ENCODE measurements around the gene PDHA1.

PDHA1 gene

DNA sequence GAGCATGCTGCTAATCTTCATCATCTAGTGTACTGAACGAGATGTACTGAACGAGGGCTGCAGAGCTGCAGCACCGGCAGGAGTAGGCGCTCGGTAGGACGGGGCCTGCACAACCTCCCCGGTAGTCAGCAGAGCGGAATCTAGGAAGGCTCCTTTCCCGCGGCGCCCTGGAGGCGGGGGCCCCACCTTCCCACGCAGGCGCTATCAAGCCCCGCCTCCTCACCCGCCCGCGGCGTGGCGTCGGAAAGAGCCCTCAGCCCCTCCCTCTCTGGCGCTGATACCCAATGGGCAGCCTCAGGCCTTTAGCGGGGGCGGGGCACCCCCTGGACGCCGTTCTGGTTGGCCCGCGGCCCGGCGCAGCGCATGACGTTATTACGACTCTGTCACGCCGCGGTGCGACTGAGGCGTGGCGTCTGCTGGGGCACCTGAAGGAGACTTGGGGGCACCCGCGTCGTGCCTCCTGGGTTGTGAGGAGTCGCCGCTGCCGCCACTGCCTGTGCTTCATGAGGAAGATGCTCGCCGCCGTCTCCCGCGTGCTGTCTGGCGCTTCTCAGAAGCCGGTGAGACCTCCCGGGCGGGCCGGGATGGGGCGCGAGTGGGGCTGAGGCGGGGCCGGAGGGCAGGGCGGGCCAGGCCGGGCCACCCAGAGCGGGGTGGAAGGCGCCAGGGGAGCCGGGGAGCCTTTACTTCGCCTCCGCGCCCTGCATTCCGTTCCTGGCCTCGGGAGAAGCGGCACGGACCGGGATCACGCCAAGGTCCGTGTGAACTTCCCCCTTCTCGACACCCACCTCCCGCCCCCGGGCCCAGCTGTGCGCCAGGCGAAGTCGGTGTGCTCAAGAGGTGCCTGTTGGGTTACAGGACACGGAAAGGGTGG lies at the start of gene PDHA1:
PDHA1 (plus strand) TSS at position 393 of the 874 bp plus-strand sequence; CDS start at position 504, 111 bp downstream.
- Mint-ChIP-seq H3K9me3 (no peaks in the 10 kb centered on the region), H3K27me3 (peaks cover 0 to 3% of the 10 kb centered on the region in 2 donors), H3K27ac (peak within 1 kb of the TSS; percentile 91), H3K36me3 (peaks cover 0 to 4% of the 10 kb centered on the region in 2 donors), H3K4me1 (peaks cover 4 to 20% of the 10 kb centered on the region in 2 donors), H3K4me3 (peak within 1 kb of the TSS; percentile 90 to 94)
- ATAC-seq (replicated peaks) (peak; percentile 98 to 99), DNase-seq (peak; percentile 87)

DNA sequence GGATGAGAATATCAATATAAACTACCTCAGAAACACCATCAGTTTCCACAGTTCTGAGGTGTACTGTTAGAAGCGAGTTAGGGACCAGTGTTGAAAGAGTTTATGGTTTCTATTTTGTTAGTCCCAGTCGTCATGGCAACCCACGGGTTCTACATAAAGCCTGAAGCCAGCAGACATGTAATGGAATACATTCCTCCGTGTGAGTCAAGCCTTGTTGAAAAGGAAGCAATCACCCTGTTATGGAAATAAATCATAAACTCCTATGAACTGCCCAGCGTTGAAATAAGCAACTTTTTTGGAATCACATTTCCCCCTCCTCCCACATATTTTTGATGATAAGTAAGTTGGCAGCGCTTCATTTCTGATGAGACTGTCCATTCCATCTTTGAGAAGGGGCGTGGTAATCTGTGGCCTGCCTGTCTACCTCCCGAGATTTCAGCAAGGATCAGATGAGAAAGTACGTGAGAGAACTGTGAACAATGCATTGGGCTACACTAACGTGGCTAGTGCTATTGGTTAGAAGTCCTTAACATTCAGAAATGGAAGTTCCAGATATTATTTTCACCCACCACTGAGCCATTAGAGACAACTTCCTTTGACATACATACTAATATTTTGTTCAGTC lies 40.4 kb upstream of the PDHA1 start:
- no peak for DNase-seq
- Mint-ChIP-seq H3K4me1 (no peaks in the 10 kb centered on the region), H3K27ac (no peak overlapping the region), H3K27me3 (peaks cover 0 to 11% of the 10 kb centered on the region in 2 donors), H3K9me3 (no peaks in the 10 kb centered on the region), H3K36me3 (no peaks in the 10 kb centered on the region), H3K4me3 (no peak overlapping the region)
- ATAC-seq (replicated peaks): no peak

DNA sequence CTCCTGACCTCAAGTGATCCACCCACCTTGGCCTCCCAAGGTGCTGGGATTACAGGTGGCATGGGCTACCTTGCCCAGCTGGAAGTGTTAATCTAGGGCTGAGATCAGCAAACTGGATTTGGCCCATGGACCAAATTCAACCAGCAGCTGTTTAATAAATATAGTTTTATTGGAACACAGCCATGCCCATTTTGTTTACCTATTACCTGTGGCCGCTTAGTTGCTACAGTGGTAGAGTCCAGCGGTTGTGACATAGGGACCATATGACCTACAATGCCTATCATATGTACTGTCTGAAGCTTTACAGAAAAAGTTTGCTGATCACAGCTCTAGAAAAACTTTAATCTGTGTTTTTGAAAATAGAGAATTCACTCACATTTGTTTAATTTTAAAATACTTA lies 17.2 kb upstream of the PDHA1 start:
- Mint-ChIP-seq H3K27me3 (peaks cover 0 to 5% of the 10 kb centered on the region in 2 donors), H3K4me1 (no peaks in the 10 kb centered on the region), H3K9me3 (no peaks in the 10 kb centered on the region), H3K27ac (no peak overlapping the region), H3K4me3 (no peak overlapping the region), H3K36me3 (no peaks in the 10 kb centered on the region)
- ATAC-seq (replicated peaks) (no peak), DNase-seq (no peak)

DNA sequence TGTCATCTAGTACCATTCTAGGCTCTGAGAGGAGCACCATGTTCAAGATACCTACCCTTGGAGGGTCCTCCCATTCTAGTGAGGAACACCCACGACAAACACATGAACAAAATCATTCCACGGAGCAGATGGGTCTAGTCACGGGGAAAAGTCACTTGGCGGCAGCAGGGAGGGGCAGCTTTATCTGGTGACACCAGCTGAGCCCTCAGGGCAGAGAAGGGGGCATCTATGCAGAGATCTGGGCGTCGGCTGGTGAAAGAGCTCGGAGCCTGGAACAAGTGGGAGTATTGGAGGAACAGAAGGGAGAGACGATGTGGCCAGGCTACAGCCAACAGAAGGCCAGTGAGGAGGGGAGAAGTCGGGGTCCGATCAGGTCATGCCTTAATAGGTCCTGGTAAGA lies 11.9 kb upstream of the PDHA1 start:
- ATAC-seq (replicated peaks): no peak

DNA sequence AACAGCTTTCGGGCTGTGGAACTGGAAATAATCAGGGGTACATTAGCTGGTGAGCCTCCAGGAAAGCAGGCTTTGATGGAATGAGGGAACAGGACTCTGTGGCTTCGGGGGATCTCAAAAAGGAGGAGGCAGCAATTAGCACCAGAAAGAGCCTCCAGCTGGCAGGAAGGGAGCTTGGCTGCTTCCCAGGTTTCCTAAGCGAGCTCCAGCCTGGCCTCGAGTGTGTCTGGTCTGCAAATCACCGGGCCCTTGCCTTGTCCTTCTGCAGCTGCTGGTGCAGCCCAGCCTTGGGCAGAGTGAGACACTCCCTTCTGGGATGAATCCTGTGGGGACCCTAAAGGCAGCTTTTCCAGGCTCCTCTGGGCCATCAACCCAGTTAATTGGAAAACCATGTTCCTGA lies 10.7 kb upstream of the PDHA1 start:
- H3K4me3 Mint-ChIP-seq: no peak overlapping the region
- peaks cover under 1% of the 10 kb centered on the region in 2 donors for H3K27me3 Mint-ChIP-seq
- H3K9me3 Mint-ChIP-seq: no peaks in the 10 kb centered on the region
- ATAC-seq (replicated peaks) (no peak), DNase-seq (no peak)
- no peak overlapping the region for H3K27ac Mint-ChIP-seq
- peaks cover 0 to 4% of the 10 kb centered on the region in 2 donors for H3K36me3 Mint-ChIP-seq
- H3K4me1 Mint-ChIP-seq: peaks cover 0 to 1% of the 10 kb centered on the region in 2 donors

More for the DNA sequence above, 11.9 kb upstream of the PDHA1 start:
- H3K4me3 Mint-ChIP-seq: no peak overlapping the region
- peaks cover 0 to 5% of the 10 kb centered on the region in 2 donors for H3K27me3 Mint-ChIP-seq
- DNase-seq: no peak
- no peaks in the 10 kb centered on the region for H3K9me3 Mint-ChIP-seq
- H3K36me3 Mint-ChIP-seq: peaks cover 0 to 4% of the 10 kb centered on the region in 2 donors
- H3K27ac Mint-ChIP-seq: no peak overlapping the region
- H3K4me1 Mint-ChIP-seq: peaks cover 0 to 1% of the 10 kb centered on the region in 2 donors

DNA sequence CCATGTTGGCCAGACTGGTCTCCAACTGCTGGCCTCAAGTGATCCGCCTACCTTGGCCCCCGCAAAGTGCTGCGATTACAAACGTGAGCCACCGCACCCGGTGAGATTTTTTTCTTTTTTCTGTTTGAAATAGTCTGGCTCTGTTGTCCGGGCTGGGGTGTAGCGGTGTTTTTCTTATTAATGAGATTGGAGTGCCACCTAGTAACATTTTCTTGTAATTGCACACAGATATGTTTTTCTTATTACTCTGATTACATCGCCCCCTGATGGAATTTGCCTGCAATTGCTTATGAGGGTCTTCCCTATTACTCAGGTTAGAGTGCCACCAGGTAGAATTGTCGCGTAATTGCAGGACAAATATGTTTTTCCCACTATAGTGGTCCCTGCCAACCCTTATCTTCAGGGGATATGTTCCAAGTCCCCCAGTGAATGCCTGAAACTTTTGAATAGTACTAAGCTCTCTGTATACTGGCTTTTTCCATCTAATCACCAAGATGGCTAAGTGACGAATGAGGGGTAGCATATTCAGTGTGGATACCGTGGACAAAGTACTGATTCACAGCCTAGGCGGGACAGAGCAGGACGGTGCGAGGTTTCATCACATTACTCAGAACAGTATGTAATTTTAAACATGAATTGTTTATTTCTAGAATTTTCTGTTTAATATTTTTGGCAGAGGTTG lies 8.6 kb upstream of the PDHA1 start:
- peaks cover 0 to 4% of the 10 kb centered on the region in 2 donors for H3K36me3 Mint-ChIP-seq
- DNase-seq (no peak), ATAC-seq (replicated peaks) (peak; percentile 27 to 39)
- H3K4me1 Mint-ChIP-seq: peaks cover 0 to 1% of the 10 kb centered on the region in 2 donors
- H3K27ac Mint-ChIP-seq: no peak overlapping the region
- H3K9me3 Mint-ChIP-seq: no peaks in the 10 kb centered on the region
- no peak overlapping the region for H3K4me3 Mint-ChIP-seq
- H3K27me3 Mint-ChIP-seq: peaks cover 0 to 5% of the 10 kb centered on the region in 2 donors

DNA sequence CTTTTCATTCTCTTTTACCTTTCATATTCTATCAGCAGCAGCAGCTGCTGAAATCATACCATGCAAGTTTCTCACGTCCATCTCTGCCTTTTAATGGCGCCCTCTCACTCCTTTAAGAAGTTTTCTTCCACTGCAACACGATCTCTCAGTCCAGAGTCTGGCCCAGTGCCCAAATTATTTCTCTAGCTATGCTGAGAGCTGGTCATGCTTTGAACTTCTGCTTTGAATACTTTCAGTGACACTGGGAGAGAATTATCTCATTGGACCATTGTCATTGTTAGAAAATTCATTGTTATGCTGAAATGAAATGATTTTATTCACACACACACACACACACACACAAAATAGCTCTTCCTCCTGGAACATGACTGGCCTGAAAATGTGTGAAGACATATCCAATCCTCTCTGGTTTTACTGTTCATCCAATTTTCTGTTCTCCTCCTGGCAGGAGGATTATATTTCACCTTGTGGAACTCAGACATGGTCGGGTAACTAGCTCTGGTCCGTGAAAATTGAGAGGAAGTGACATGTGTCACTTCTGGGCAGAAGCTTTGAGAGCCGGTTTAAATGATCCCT lies 1.3 kb upstream of the PDHA1 start:
- peaks cover 4 to 20% of the 10 kb centered on the region in 2 donors for H3K4me1 Mint-ChIP-seq
- peaks cover 0 to 8% of the 10 kb centered on the region in 2 donors for H3K27me3 Mint-ChIP-seq
- no peaks in the 10 kb centered on the region for H3K9me3 Mint-ChIP-seq
- no peaks in the 10 kb centered on the region for H3K36me3 Mint-ChIP-seq
- DNase-seq (no peak), ATAC-seq (replicated peaks) (no peak)
- no peak overlapping the region for H3K27ac Mint-ChIP-seq
- no peak overlapping the region for H3K4me3 Mint-ChIP-seq

DNA sequence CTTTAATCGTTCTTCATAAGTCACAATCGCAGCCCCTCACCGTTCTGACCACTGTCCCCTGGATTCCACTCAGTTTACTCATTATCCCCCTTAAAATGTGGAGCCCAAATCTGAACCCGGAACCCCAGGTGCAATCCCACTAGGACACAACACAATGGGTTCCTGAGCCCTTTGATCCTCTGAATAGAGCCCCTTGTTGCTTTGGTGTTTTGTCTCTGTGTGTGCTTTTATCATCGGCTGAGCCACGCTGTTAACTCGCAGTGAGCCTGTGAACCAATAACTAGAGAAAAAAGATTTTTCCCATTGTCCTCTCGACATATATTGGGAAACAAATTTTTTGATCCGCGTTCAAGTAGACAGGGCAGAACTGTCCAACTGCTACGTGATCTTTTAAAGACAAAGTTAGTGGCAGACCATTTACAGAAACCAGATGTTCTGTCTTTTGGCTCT lies 617 bp upstream of the PDHA1 start:
- H3K4me3 Mint-ChIP-seq: peak overlapping the region; percentile 90 to 94
- H3K4me1 Mint-ChIP-seq: peaks cover 4 to 20% of the 10 kb centered on the region in 2 donors
- peak overlapping the region; percentile 44 for H3K27ac Mint-ChIP-seq
- no peak for ATAC-seq (replicated peaks)
- H3K9me3 Mint-ChIP-seq: no peaks in the 10 kb centered on the region
- DNase-seq: no peak
- H3K27me3 Mint-ChIP-seq: peaks cover 0 to 6% of the 10 kb centered on the region in 2 donors
- peaks cover 0 to 4% of the 10 kb centered on the region in 2 donors for H3K36me3 Mint-ChIP-seq

DNA sequence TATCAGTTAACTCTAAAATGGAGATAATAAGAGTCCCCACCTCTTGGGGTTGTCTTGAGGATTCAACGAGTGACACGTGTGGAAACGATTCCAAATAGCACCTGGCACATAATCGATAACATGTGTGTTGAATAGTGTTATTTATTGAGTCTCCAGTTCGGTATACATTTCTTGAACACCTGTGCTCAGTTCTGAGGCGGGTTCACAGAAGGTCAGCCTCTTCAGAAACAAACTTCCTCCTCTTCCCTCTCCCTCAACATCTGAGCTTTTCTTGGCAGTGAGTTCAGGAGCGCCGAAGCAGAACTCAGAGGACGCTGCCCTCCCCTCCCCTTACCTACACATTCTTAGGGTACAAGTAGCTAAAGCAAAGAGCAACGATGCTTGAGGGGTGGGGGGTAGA lies 934 bp downstream of the PDHA1 start:
- peak overlapping the region; percentile 71 for H3K27ac Mint-ChIP-seq
- peaks cover 4 to 20% of the 10 kb centered on the region in 2 donors for H3K4me1 Mint-ChIP-seq
- peak overlapping the region; percentile 90 to 94 for H3K4me3 Mint-ChIP-seq
- no peaks in the 10 kb centered on the region for H3K9me3 Mint-ChIP-seq
- peaks cover 0 to 3% of the 10 kb centered on the region in 2 donors for H3K27me3 Mint-ChIP-seq
- peaks cover 0 to 4% of the 10 kb centered on the region in 2 donors for H3K36me3 Mint-ChIP-seq
- no peak for DNase-seq
- ATAC-seq (replicated peaks): no peak

DNA sequence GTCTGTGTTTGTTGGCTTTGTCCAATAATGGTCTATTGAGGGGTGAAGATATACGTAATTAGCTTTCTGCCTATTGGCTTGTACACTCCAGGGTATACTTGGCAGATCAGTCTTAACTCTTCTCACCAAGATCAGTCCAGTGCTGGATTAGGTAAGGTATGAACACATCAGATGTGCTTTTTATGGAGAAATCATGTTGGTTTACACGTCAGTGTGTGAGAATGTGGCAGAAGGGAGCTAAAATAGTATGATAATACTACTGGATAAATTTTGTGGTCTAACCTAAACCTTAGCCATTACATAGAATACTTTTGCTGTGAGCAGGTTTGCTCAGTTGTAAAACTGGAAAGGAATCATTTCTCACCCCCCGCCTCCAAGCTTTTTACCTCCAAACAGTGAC lies 4.2 kb downstream of the PDHA1 start:
- H3K9me3 Mint-ChIP-seq: no peaks in the 10 kb centered on the region
- peaks cover 10 to 24% of the 10 kb centered on the region in 2 donors for H3K4me1 Mint-ChIP-seq
- ATAC-seq (replicated peaks): no peak
- no peak overlapping the region for H3K4me3 Mint-ChIP-seq
- H3K27ac Mint-ChIP-seq: no peak overlapping the region
- no peak for DNase-seq
- H3K36me3 Mint-ChIP-seq: peaks cover 11 to 13% of the 10 kb centered on the region in 2 donors
- H3K27me3 Mint-ChIP-seq: peaks cover 0 to 3% of the 10 kb centered on the region in 2 donors

DNA sequence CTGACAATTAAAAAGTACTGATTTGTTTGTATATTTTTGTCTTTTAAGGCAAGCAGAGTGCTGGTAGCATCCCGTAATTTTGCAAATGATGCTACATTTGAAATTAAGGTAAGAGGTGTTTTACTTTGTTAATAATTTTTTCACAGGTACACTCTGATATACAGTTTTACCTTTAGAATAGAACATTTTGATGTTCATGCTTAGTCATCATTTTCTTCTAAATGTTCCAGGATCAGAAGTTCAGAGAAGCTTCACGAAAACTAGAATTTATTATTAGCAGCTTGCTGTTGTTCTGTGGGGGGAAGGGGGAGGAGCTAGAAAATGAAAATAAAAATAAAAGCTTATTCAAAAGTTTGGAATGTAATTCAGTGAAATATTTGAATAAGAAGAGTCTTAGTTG lies 5.5 kb downstream of the PDHA1 start:
- H3K27ac Mint-ChIP-seq: no peak overlapping the region
- peaks cover 7 to 21% of the 10 kb centered on the region in 2 donors for H3K4me1 Mint-ChIP-seq
- H3K9me3 Mint-ChIP-seq: no peaks in the 10 kb centered on the region
- peaks cover 11 to 14% of the 10 kb centered on the region in 2 donors for H3K36me3 Mint-ChIP-seq
- ATAC-seq (replicated peaks) (no peak), DNase-seq (no peak)
- H3K4me3 Mint-ChIP-seq: no peak overlapping the region
- no peaks in the 10 kb centered on the region for H3K27me3 Mint-ChIP-seq

DNA sequence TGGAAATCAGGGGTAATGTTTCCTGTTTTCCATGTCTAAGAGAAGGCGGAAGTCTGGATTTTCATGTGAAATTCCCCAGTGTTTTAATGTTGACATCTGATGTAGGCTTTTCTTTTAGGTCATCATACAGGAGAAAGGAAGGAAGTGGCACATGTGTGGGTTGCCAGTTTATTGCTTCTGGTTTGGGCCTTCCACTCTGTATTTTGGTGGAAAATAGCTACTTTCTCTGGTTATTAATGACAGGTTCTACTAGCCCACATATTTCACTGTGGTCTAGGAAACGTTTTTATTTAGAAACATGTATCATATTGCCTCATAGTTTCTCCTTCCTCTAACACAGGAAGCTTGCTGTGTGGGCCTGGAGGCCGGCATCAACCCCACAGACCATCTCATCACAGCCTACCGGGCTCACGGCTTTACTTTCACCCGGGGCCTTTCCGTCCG lies 7.2 kb downstream of the PDHA1 start:
- no peak for DNase-seq
- ATAC-seq (replicated peaks): peak; percentile 80 to 87
- peak overlapping the region; percentile 63 for H3K27ac Mint-ChIP-seq
- H3K36me3 Mint-ChIP-seq: peaks cover 13 to 16% of the 10 kb centered on the region in 2 donors
- no peak overlapping the region for H3K4me3 Mint-ChIP-seq
- peaks cover 9 to 12% of the 10 kb centered on the region in 2 donors for H3K4me1 Mint-ChIP-seq
- no peaks in the 10 kb centered on the region for H3K9me3 Mint-ChIP-seq
- H3K27me3 Mint-ChIP-seq: no peaks in the 10 kb centered on the region

DNA sequence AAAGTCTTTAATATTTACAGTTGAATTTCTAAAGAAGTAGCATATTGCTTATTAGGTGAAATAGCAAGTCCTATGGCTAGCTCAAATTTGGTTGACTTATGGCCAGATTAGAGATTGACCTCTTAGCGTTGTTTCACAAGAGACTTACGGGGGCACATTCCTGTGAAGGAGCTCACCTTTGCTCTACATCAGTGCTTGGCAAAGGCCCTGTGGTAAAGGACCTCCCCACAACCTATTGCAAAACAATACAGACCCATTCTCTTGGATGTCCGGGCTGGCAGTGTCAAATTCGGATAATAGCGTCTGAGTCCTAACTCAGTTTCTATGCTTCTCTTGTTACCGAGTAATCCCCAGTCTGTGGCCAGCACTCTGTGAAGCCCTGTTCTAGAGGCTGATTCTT lies 10.9 kb downstream of the PDHA1 start:
- H3K27ac Mint-ChIP-seq: no peak overlapping the region
- peaks cover 17 to 25% of the 10 kb centered on the region in 2 donors for H3K36me3 Mint-ChIP-seq
- peaks cover 7 to 8% of the 10 kb centered on the region in 2 donors for H3K4me1 Mint-ChIP-seq
- no peak overlapping the region for H3K4me3 Mint-ChIP-seq
- DNase-seq (no peak), ATAC-seq (replicated peaks) (no peak)
- no peaks in the 10 kb centered on the region for H3K9me3 Mint-ChIP-seq
- H3K27me3 Mint-ChIP-seq: no peaks in the 10 kb centered on the region

DNA sequence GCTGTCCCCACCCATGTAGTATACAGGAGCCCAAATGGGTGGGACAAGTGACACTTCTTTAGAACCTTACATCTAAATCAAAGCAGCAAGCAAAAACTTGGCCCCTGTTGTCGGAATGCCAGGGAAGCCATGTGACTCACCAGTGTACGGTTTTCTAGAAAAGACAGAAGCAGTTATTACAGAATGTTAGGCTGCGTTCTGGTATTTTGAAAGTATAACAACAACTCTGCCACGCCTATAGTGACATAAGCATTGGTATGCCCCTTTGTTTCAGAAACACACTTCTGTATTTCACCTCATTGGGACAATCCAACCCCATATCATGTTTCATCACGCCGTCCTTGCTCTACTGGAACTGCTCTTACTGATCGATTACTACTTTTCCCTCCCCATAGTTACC lies 14.8 kb downstream of the PDHA1 start:
- Mint-ChIP-seq H3K4me3 (no peak overlapping the region), H3K27ac (no peak overlapping the region), H3K27me3 (no peaks in the 10 kb centered on the region), H3K9me3 (no peaks in the 10 kb centered on the region), H3K36me3 (peaks cover 11 to 21% of the 10 kb centered on the region in 2 donors), H3K4me1 (peaks cover 0 to 2% of the 10 kb centered on the region in 2 donors)
- ATAC-seq (replicated peaks) (no peak), DNase-seq (no peak)
